ENCODE data around the gene FADS6. TPM values are rescaled to one million over a fixed set of nuclear protein-coding genes. Genes with fewer than 3 reads are reported as not detected.

Gene FADS6
- total RNA-seq, 1 experiment from 2014 or later = not detected

GRCh38 chr17:74858672-74859458 is 34.6 kb downstream of the FADS6 start:
- Histone ChIP-seq H3K9ac (ENCODE audit: low read length) (no peak overlapping the region), H3K79me2 (ENCODE audit: low read length) (no peaks in the 10 kb centered on the region), H3K27ac (ENCODE audit: low read length) (no peak overlapping the region), H3K9me2 (replicated peaks; ENCODE audit: insufficient read depth, low read length) (no peaks in the 10 kb centered on the region), H3K36me3 (ENCODE audit: insufficient read depth, low read length) (no peaks in the 10 kb centered on the region), H3K4me3 (ENCODE audit: low read length) (no peak overlapping the region), H4K20me1 (ENCODE audit: insufficient read depth, low read depth, low read length) (no peaks in the 10 kb centered on the region), H2AFZ (ENCODE audit: low read length) (no peak overlapping the region), H3K4me1 (ENCODE audit: low read length) (peaks cover 6% of the 10 kb centered on the region), H3K4me2 (ENCODE audit: low read depth, low read length, poor library complexity, severe bottlenecking) (no peak overlapping the region), H3K27me3 (ENCODE audit: low read length) (no peaks in the 10 kb centered on the region), H3K9me3 (ENCODE audit: low read length) (no peaks in the 10 kb centered on the region)
- DNase-seq = no peak

GRCh38 chr17:74857191-74857590 is 36.2 kb downstream of the FADS6 start:
- DNase-seq = no peak
- H3K4me1 ChIP-seq (ENCODE audit: low read length) = peaks cover 19% of the 10 kb centered on the region
- no peaks in the 10 kb centered on the region for H4K20me1 ChIP-seq (ENCODE audit: insufficient read depth, low read depth, low read length)
- H3K27me3 ChIP-seq (ENCODE audit: low read length) = no peaks in the 10 kb centered on the region
- H2AFZ ChIP-seq (ENCODE audit: low read length) = no peak overlapping the region
- no peaks in the 10 kb centered on the region for H3K79me2 ChIP-seq (ENCODE audit: low read length)
- no peaks in the 10 kb centered on the region for H3K9me2 ChIP-seq (replicated peaks; ENCODE audit: insufficient read depth, low read length)
- no peaks in the 10 kb centered on the region for H3K36me3 ChIP-seq (ENCODE audit: insufficient read depth, low read length)
- H3K4me3 ChIP-seq (ENCODE audit: low read length) = no peak overlapping the region
- H3K27ac ChIP-seq (ENCODE audit: low read length) = no peak overlapping the region
- no peak overlapping the region for H3K4me2 ChIP-seq (ENCODE audit: low read depth, low read length, poor library complexity, severe bottlenecking)
- no peak overlapping the region for H3K9ac ChIP-seq (ENCODE audit: low read length)
- H3K9me3 ChIP-seq (ENCODE audit: low read length) = no peaks in the 10 kb centered on the region

- Histone ChIP-seq H3K27me3 (ENCODE audit: low read length) (no peaks in the 10 kb centered on the region), H3K79me2 (ENCODE audit: low read length) (no peaks in the 10 kb centered on the region)
These were observed 37.3 kb downstream of the FADS6 start for GRCh38 chr17:74856112-74856511.

GRCh38 chr17:74855323-74855722 is 38.1 kb downstream of the FADS6 start:
- peaks cover 15% of the 10 kb centered on the region for H3K4me1 ChIP-seq (ENCODE audit: low read length)
- H3K9ac ChIP-seq (ENCODE audit: low read length) = no peak overlapping the region
- H3K9me3 ChIP-seq (ENCODE audit: low read length) = no peaks in the 10 kb centered on the region
- no peaks in the 10 kb centered on the region for H4K20me1 ChIP-seq (ENCODE audit: insufficient read depth, low read depth, low read length)
- no peak overlapping the region for H2AFZ ChIP-seq (ENCODE audit: low read length)
- H3K27ac ChIP-seq (ENCODE audit: low read length) = no peak overlapping the region
- H3K4me3 ChIP-seq (ENCODE audit: low read length) = no peak overlapping the region
- H3K79me2 ChIP-seq (ENCODE audit: low read length) = no peaks in the 10 kb centered on the region
- no peaks in the 10 kb centered on the region for H3K27me3 ChIP-seq (ENCODE audit: low read length)
- H3K9me2 ChIP-seq (replicated peaks; ENCODE audit: insufficient read depth, low read length) = no peaks in the 10 kb centered on the region
- no peak for DNase-seq
- H3K4me2 ChIP-seq (ENCODE audit: low read depth, low read length, poor library complexity, severe bottlenecking) = no peak overlapping the region
- no peaks in the 10 kb centered on the region for H3K36me3 ChIP-seq (ENCODE audit: insufficient read depth, low read length)

More at GRCh38 chr17:74856112-74856511, 37.3 kb downstream of the FADS6 start:
- no peaks in the 10 kb centered on the region for H3K9me2 ChIP-seq (replicated peaks; ENCODE audit: insufficient read depth, low read length)
- no peak overlapping the region for H3K4me2 ChIP-seq (ENCODE audit: low read depth, low read length, poor library complexity, severe bottlenecking)
- H3K4me3 ChIP-seq (ENCODE audit: low read length) = no peak overlapping the region
- no peak overlapping the region for H3K27ac ChIP-seq (ENCODE audit: low read length)
- no peaks in the 10 kb centered on the region for H3K36me3 ChIP-seq (ENCODE audit: insufficient read depth, low read length)
- no peak overlapping the region for H3K9ac ChIP-seq (ENCODE audit: low read length)
- no peak for DNase-seq
- H3K9me3 ChIP-seq (ENCODE audit: low read length) = no peaks in the 10 kb centered on the region
- H3K4me1 ChIP-seq (ENCODE audit: low read length) = peaks cover 15% of the 10 kb centered on the region
- H2AFZ ChIP-seq (ENCODE audit: low read length) = no peak overlapping the region
- no peaks in the 10 kb centered on the region for H4K20me1 ChIP-seq (ENCODE audit: insufficient read depth, low read depth, low read length)

- Histone ChIP-seq H3K79me2 (ENCODE audit: low read length) (no peaks in the 10 kb centered on the region), H3K27ac (ENCODE audit: low read length) (no peak overlapping the region), H3K36me3 (ENCODE audit: insufficient read depth, low read length) (no peaks in the 10 kb centered on the region), H3K4me1 (ENCODE audit: low read length) (peaks cover 15% of the 10 kb centered on the region), H3K4me3 (ENCODE audit: low read length) (no peak overlapping the region), H3K27me3 (ENCODE audit: low read length) (no peaks in the 10 kb centered on the region), H3K9ac (ENCODE audit: low read length) (no peak overlapping the region), H2AFZ (ENCODE audit: low read length) (no peak overlapping the region), H3K4me2 (ENCODE audit: low read depth, low read length, poor library complexity, severe bottlenecking) (no peak overlapping the region), H3K9me2 (replicated peaks; ENCODE audit: insufficient read depth, low read length) (no peaks in the 10 kb centered on the region), H4K20me1 (ENCODE audit: insufficient read depth, low read depth, low read length) (no peaks in the 10 kb centered on the region), H3K9me3 (ENCODE audit: low read length) (no peaks in the 10 kb centered on the region)
- DNase-seq = no peak
These were observed 38.6 kb downstream of the FADS6 start for GRCh38 chr17:74854792-74855191.

GRCh38 chr17:74853669-74854068 is 39.8 kb downstream of the FADS6 start:
- Histone ChIP-seq H3K9me2 (replicated peaks; ENCODE audit: insufficient read depth, low read length) (no peaks in the 10 kb centered on the region), H3K79me2 (ENCODE audit: low read length) (no peaks in the 10 kb centered on the region), H3K9me3 (ENCODE audit: low read length) (no peaks in the 10 kb centered on the region), H3K4me3 (ENCODE audit: low read length) (peak overlapping the region; percentile 68; the same call in 1 of the 2 replicates), H3K27me3 (ENCODE audit: low read length) (no peaks in the 10 kb centered on the region), H3K9ac (ENCODE audit: low read length) (peak overlapping the region; percentile 75), H3K4me2 (ENCODE audit: low read depth, low read length, poor library complexity, severe bottlenecking) (peak overlapping the region; percentile 86), H2AFZ (ENCODE audit: low read length) (no peak overlapping the region; the same call in 1 of the 2 replicates), H3K27ac (ENCODE audit: low read length) (no peak overlapping the region), H3K36me3 (ENCODE audit: insufficient read depth, low read length) (no peaks in the 10 kb centered on the region), H4K20me1 (ENCODE audit: insufficient read depth, low read depth, low read length) (no peaks in the 10 kb centered on the region), H3K4me1 (ENCODE audit: low read length) (peaks cover 15% of the 10 kb centered on the region)
- DNase-seq = no peak

- Histone ChIP-seq H3K4me2 (ENCODE audit: low read depth, low read length, poor library complexity, severe bottlenecking) (peak overlapping the region; percentile 86), H3K79me2 (ENCODE audit: low read length) (no peaks in the 10 kb centered on the region), H3K9me2 (replicated peaks; ENCODE audit: insufficient read depth, low read length) (no peaks in the 10 kb centered on the region), H3K9ac (ENCODE audit: low read length) (peak overlapping the region; percentile 75), H3K27me3 (ENCODE audit: low read length) (no peaks in the 10 kb centered on the region), H3K4me3 (ENCODE audit: low read length) (peak overlapping the region; percentile 68), H2AFZ (ENCODE audit: low read length) (peak overlapping the region; percentile 87), H3K9me3 (ENCODE audit: low read length) (no peaks in the 10 kb centered on the region), H3K4me1 (ENCODE audit: low read length) (peaks cover 15% of the 10 kb centered on the region), H3K27ac (ENCODE audit: low read length) (no peak overlapping the region), H3K36me3 (ENCODE audit: insufficient read depth, low read length) (no peaks in the 10 kb centered on the region), H4K20me1 (ENCODE audit: insufficient read depth, low read depth, low read length) (no peaks in the 10 kb centered on the region)
- DNase-seq = peak; percentile 47
These were observed 40.4 kb downstream of the FADS6 start for GRCh38 chr17:74853048-74853397.

- no peaks in the 10 kb centered on the region for H3K9me3 ChIP-seq (ENCODE audit: low read length)
- peak; percentile 90 for DNase-seq
- no peaks in the 10 kb centered on the region for H3K27me3 ChIP-seq (ENCODE audit: low read length)
- H4K20me1 ChIP-seq (ENCODE audit: insufficient read depth, low read depth, low read length) = no peaks in the 10 kb centered on the region
- H3K4me2 ChIP-seq (ENCODE audit: low read depth, low read length, poor library complexity, severe bottlenecking) = peak overlapping the region; percentile 86
- H3K4me3 ChIP-seq (ENCODE audit: low read length) = peak overlapping the region; percentile 68
- H3K4me1 ChIP-seq (ENCODE audit: low read length) = peaks cover 15% of the 10 kb centered on the region
- peak overlapping the region; percentile 87 for H2AFZ ChIP-seq (ENCODE audit: low read length)
- no peaks in the 10 kb centered on the region for H3K36me3 ChIP-seq (ENCODE audit: insufficient read depth, low read length)
- H3K27ac ChIP-seq (ENCODE audit: low read length) = no peak overlapping the region
- peak overlapping the region; percentile 75 for H3K9ac ChIP-seq (ENCODE audit: low read length)
- H3K9me2 ChIP-seq (replicated peaks; ENCODE audit: insufficient read depth, low read length) = no peaks in the 10 kb centered on the region
- H3K79me2 ChIP-seq (ENCODE audit: low read length) = no peaks in the 10 kb centered on the region
These were observed 41.0 kb downstream of the FADS6 start for GRCh38 chr17:74852237-74853047.

Measured in Karpas-422 (cell line).